Mesodermal cell (in vitro differentiated cells): Measurements from ENCODE around the gene ADAT1.

Experiments used
- H3K27ac ChIP-seq: 2 replicates; pipeline ENCODE4 v1.7.0; 2013; ENCODE audit warnings: mild to moderate bottlenecking, low read depth, low read length, moderate library complexity; ENCODE audit not compliant: severe bottlenecking
- H3K36me3 ChIP-seq: 2 replicates; pipeline ENCODE4 v1.7.1; 2013; ENCODE audit warnings: mild to moderate bottlenecking, low read length, moderate library complexity; ENCODE audit not compliant: control insufficient read depth, insufficient read depth
- H3K4me1 ChIP-seq: one replicate; pipeline ENCODE4 v1.7.1; 2013; ENCODE audit warnings: mild to moderate bottlenecking, low read length; ENCODE audit not compliant: insufficient read depth, control insufficient read depth, poor library complexity, severe bottlenecking
- H3K4me3 ChIP-seq: 2 replicates; pipeline ENCODE4 v1.7.0; 2013; ENCODE audit warnings: low read length, control low read depth, mild to moderate bottlenecking; ENCODE audit not compliant: insufficient read depth, poor library complexity, severe bottlenecking; ENCODE audit errors: extremely low read depth
- H3K9me3 ChIP-seq: 2 replicates; pipeline ENCODE4 v1.7.1; 2013; ENCODE audit warnings: mild to moderate bottlenecking, low read length, moderate library complexity; ENCODE audit not compliant: control insufficient read depth
- WGBS, 2 experiments: methylation state at CpG; one replicate each; pipeline ENCODE4 v1.1.5; 2013; ENCODE audit warnings: missing lambda C conversion rate in 2 of 2; ENCODE audit not compliant: insufficient coverage in 2 of 2; 5-methylcytosine and 5-hydroxymethylcytosine counted together

Gene ADAT1

DNA sequence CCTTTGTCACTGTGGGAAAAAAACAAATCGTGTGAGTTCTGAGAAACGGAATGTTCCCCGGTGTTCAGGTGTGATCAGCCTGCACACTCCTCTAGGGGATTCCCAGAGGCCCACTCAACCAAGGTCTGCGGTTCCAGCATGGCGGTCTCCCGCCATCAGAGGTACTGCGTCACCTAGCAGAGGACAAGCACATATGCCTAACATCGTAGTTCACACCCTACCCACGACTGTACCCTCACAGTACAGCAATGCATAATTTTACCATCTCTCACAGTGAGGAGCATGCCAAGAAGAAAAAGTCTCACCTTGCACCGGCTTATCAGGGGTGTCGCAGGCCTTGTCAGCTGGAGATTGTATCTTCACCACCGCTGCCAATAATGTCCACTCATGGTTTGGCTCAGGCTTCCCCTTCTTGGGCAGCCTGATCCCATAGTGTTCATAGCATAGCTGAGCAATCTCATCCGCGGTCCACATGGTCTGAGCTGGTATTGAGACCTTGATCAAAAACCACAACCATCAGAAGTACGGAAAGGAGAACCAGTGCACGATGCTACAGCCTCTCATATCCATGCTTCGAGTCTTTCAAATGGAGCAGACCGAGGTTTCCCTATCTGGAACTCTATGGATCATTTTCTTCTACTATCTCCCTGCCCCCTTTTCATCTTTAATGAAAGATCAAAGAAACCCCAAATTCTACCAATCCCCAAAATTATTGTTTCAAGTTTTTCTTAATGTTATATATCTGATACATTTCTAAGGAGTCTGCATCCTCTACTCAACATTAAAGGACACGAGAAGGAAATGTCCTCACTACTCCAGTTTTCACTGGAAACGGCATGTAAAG, 2.5 kb downstream of the ADAT1 start:
- WGBS, 2 experiments, result 92 to 98% methylated on average over 19 of the region's 20 CpGs

DNA sequence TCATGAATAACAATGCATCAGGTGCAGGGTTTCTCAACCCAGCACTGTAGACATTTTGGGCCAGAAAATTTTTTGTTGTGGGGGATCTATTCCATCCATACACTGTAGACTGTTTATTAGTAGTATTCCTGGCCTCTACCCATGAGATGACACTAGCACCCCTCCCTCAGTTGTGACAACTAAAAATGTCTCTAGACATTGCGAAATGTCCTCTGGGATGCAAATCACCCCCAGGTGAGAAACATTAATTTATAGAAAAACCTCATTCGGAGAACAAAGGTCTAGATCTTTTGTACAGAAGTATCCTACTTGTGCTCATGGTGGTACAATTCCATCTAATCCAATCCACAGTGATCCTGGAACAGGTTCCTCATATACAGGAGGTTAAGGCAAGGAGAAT, 4.3 kb downstream of the ADAT1 start:
- H3K27ac ChIP-seq, result no peak overlapping the region
- H3K4me1 ChIP-seq, result peaks cover 4% of the 10 kb centered on the region
- no peak overlapping the region for H3K4me3 ChIP-seq
- H3K36me3 ChIP-seq, result peaks cover 66% of the 10 kb centered on the region
- no peaks in the 10 kb centered on the region for H3K9me3 ChIP-seq
- 100% methylated on average over 2 of the region's 2 CpGs; no CpG with 5 or more reads in 1 of the 2 experiments for WGBS, 2 experiments

More for the DNA sequence above, 2.5 kb downstream of the ADAT1 start:
- H3K36me3 ChIP-seq, result peaks cover 50% of the 10 kb centered on the region
- H3K9me3 ChIP-seq, result no peaks in the 10 kb centered on the region
- H3K4me1 ChIP-seq, result peaks cover 16% of the 10 kb centered on the region
- H3K4me3 ChIP-seq, result no peak overlapping the region
- no peak overlapping the region for H3K27ac ChIP-seq

- peaks cover 4% of the 10 kb centered on the region for H3K4me1 ChIP-seq
- 94 to 100% methylated on average over 2 to 3 of the region's 3 CpGs for WGBS, 2 experiments
- no peak overlapping the region for H3K4me3 ChIP-seq
- H3K36me3 ChIP-seq, result peaks cover 83% of the 10 kb centered on the region
- H3K27ac ChIP-seq, result no peak overlapping the region
- H3K9me3 ChIP-seq, result no peaks in the 10 kb centered on the region
These were observed 6.0 kb downstream of the ADAT1 start for GRCh38 chr16:75617121-75617520.

DNA sequence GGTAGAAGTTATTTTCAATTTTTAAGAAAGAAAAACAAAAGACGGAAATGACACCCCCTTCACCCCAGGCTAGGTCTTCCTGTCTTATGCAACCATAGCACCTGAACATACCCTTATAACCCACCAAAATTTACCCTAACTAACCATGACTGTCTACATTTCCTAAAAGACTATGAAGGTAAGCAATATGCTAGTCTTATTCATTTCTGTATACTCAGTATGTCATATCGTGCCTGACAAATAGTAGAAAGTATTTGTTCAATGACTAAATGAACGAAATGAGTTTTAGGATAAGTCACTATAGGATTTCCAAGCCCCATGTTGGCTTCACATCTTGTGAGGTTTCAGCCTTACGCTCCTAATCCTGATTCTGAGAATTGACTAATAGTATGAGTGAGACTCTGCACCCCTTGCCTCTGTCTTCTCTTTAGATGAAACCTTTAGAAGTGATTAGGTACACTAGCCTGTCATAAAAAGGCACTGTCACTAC, 6.5 kb downstream of the ADAT1 start:
- H3K4me1 ChIP-seq, result peaks cover 4% of the 10 kb centered on the region
- H3K36me3 ChIP-seq, result peaks cover 88% of the 10 kb centered on the region
- H3K4me3 ChIP-seq, result no peak overlapping the region
- 91 to 100% methylated on average over 3 of the region's 4 CpGs for WGBS, 2 experiments
- no peak overlapping the region for H3K27ac ChIP-seq
- H3K9me3 ChIP-seq, result no peaks in the 10 kb centered on the region

DNA sequence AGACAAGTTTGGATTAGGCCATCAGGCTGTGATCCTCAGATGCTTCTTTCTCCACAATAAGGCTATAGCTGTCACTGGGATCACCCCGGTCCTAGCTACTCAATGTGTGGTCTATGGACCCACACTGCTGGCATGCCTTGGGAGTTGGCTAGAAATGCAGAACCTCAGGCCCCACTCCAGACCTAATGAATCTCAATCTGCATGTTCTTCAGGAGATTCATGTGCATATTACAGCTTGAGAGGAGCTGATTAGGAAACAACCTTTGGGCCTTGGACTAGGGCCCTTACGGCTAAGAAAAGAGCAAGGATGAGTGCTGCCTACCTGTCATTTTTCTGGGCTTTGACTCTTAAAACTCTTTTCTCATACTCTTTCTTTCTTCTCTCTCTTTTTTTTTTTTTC, 7.5 kb downstream of the ADAT1 start:
- H3K9me3 ChIP-seq, result no peaks in the 10 kb centered on the region
- no peak overlapping the region for H3K4me3 ChIP-seq
- H3K36me3 ChIP-seq, result peaks cover 95% of the 10 kb centered on the region
- no peak overlapping the region for H3K27ac ChIP-seq
- H3K4me1 ChIP-seq, result peaks cover 2% of the 10 kb centered on the region
- WGBS, 2 experiments, result 80 to 93% methylated on average over 1 to 2 of the region's 2 CpGs

GRCh38 chr16:75614066-75614897, 8.8 kb downstream of the ADAT1 start:
- Histone ChIP-seq H3K4me1 (no peaks in the 10 kb centered on the region), H3K9me3 (no peaks in the 10 kb centered on the region), H3K36me3 (peaks cover 94% of the 10 kb centered on the region), H3K27ac (no peak overlapping the region), H3K4me3 (no peak overlapping the region)
- 93 to 100% methylated on average over 1 to 3 of the region's 4 CpGs for WGBS, 2 experiments

DNA sequence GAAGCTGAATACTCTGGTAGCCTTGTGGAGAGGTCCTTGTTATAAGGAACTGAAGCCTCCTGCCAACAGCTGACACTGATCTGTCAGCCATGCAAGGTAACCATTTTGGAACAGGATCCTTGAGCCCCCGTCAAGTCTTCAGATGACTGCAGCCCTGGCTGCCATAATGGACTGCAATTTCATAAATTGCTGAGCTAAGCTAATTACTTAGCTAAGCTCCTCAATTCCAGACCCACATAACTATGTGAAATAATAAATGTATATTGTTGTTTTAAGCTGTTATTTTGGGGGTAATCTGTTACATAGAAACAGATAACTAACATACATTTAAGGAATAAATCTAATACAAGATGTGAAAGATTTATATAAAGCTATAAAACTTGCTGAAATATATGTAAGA, 16.6 kb downstream of the ADAT1 start:
- Histone ChIP-seq H3K4me3 (no peak overlapping the region), H3K27ac (no peak overlapping the region), H3K9me3 (peaks cover 10% of the 10 kb centered on the region), H3K4me1 (no peaks in the 10 kb centered on the region), H3K36me3 (peaks cover 92% of the 10 kb centered on the region)
- WGBS, 2 experiments, result 100% methylated on average over 1 of the region's 1 CpG

DNA sequence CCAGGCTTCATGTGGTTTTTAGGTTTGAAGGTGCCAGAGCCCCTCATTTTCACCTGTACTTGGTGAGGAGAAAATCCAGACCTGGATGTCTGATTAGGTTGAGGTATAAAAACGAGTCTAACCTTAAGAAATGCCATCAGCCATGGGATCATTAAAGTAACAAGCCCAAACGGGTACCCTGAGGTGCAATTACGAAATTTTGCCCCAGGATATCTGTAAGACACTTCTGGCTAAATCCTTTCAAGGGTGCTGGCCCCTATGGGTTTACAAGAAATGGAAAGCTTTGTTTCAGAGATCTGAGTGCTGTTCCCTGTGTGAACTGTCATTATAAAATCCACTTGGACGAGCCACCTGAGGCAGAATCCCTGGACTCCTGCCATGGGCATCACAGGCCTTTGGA, 19.8 kb downstream of the ADAT1 start:
- Histone ChIP-seq H3K27ac (no peak overlapping the region), H3K4me3 (no peak overlapping the region), H3K4me1 (no peaks in the 10 kb centered on the region), H3K9me3 (peaks cover 10% of the 10 kb centered on the region), H3K36me3 (peaks cover 91% of the 10 kb centered on the region)
- WGBS, 2 experiments, result 94 to 97% methylated on average over 4 of the region's 4 CpGs

- H3K36me3 ChIP-seq, result peaks cover 75% of the 10 kb centered on the region
These were observed 23.4 kb downstream of the ADAT1 start for GRCh38 chr16:75599452-75600277.

More at GRCh38 chr16:75599452-75600277, 23.4 kb downstream of the ADAT1 start:
- peaks cover 17% of the 10 kb centered on the region for H3K9me3 ChIP-seq
- H3K27ac ChIP-seq, result no peak overlapping the region
- H3K4me1 ChIP-seq, result peaks cover 2% of the 10 kb centered on the region
- no peak overlapping the region for H3K4me3 ChIP-seq
- 92 to 100% methylated on average over 5 to 6 of the region's 6 CpGs for WGBS, 2 experiments
